ENCODE data around the gene C16orf46.
A peak's percentile ranks its signal among the peaks of the same experiment; 100 is the strongest.

DNA sequence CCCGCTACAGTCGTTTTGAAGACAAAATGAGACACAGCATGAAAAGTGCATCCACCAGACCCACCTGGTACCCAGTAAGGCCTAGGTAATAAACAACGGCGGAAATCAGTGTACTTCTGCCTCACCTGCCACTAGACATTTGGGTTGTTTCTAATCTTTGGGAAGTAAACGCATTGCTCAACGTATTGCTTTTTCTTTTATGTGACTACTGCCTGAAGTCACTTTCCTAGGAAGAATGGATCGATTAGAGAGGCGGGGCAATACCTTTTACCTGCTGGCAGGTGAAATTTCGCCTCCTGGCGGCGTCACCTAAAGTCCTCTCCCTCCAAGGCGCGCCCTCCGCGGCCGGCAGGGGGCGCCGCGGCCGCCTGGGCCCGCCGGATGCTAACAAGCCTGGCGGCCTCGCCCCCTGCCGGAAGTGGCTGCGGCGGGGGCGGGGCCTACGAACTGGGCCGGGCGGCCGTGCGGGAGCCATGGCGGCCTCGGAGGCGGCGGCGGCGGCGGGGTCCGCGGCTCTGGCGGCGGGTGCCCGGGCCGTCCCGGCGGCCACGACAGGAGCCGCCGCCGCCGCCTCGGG is 41.6 kb downstream of the C16orf46 start, which contains the start of gene ATMIN:
- TF ChIP-seq, protein P1, sequence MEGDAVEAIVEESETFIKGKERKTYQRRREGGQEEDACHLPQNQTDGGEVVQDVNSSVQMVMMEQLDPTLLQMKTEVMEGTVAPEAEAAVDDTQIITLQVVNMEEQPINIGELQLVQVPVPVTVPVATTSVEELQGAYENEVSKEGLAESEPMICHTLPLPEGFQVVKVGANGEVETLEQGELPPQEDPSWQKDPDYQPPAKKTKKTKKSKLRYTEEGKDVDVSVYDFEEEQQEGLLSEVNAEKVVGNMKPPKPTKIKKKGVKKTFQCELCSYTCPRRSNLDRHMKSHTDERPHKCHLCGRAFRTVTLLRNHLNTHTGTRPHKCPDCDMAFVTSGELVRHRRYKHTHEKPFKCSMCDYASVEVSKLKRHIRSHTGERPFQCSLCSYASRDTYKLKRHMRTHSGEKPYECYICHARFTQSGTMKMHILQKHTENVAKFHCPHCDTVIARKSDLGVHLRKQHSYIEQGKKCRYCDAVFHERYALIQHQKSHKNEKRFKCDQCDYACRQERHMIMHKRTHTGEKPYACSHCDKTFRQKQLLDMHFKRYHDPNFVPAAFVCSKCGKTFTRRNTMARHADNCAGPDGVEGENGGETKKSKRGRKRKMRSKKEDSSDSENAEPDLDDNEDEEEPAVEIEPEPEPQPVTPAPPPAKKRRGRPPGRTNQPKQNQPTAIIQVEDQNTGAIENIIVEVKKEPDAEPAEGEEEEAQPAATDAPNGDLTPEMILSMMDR (IDR thresholded peaks at IDR 0.05), result peak in 2 of 3 donors; percentile 54 to 67
- no peak for TF ChIP-seq POLR2A (IDR thresholded peaks at IDR 0.05)

All from lower leg skin (tissue), 3 donors.